GM23338 (cell line): ENCODE results near the gene RXRA. TPM values are rescaled to one million over a fixed set of nuclear protein-coding genes. Genes with fewer than 3 reads are reported as not detected.

Source experiments
- ATAC-seq: fragments of 200-7000 bp; cut with Tn5 transposase; 3 replicates; pipeline ENCODE4 v1.9.1; 2020
- DNase-seq: peaks from one replicate; pipeline ENCODE4 v3.0.0-alpha.2; 2015; ENCODE audit warnings: low spot score
- H2AFZ ChIP-seq: fragments of 200-600 bp; sonication (generic); 2 replicates; pipeline ENCODE4 v1.8.0; 2016; ENCODE audit warnings: antibody characterized with exemption, mild to moderate bottlenecking, moderate library complexity
- H3F3A ChIP-seq: fragments of 200-600 bp; sonication (generic); replicated peaks from 2 replicates; pipeline ENCODE4 v1.8.0; 2017; ENCODE audit warnings: antibody characterized with exemption, mixed run types, low read depth
- H3K27ac ChIP-seq: fragments of 200-600 bp; sonication (generic); 2 replicates; pipeline ENCODE4 v1.6.1; 2016; ENCODE audit warnings: low read depth
- H3K27me3 ChIP-seq: fragments of 200-600 bp; sonication (generic); 2 replicates; pipeline ENCODE4 v1.8.0; 2016; ENCODE audit warnings: mild to moderate bottlenecking, mixed run types, moderate library complexity; ENCODE audit not compliant: insufficient read depth
- H3K36me3 ChIP-seq: fragments of 200-600 bp; sonication (generic); 2 replicates; pipeline ENCODE4 v1.8.0; 2016; ENCODE audit warnings: mild to moderate bottlenecking; ENCODE audit not compliant: insufficient read depth
- H3K4me1 ChIP-seq: fragments of 200-600 bp; sonication (generic); 2 replicates; pipeline ENCODE4 v1.8.0; 2016; ENCODE audit warnings: mild to moderate bottlenecking, moderate library complexity; ENCODE audit not compliant: insufficient read depth
- H3K4me2 ChIP-seq: fragments of 200-600 bp; sonication (generic); 2 replicates; pipeline ENCODE4 v1.7.1; 2017; ENCODE audit warnings: mixed run types
- H3K4me3 ChIP-seq: fragments of 200-600 bp; sonication (generic); 2 replicates; pipeline ENCODE4 v1.6.1; 2016; ENCODE audit warnings: mixed run types
- H3K79me2 ChIP-seq: fragments of 200-600 bp; sonication (generic); replicated peaks from 2 replicates; pipeline ENCODE4 v1.8.0; 2017; ENCODE audit warnings: mild to moderate bottlenecking; ENCODE audit not compliant: insufficient read depth
- H3K9me2 ChIP-seq: fragments of 200-600 bp; sonication (generic); 2 replicates; pipeline ENCODE4 v1.8.0; 2017; ENCODE audit not compliant: insufficient read depth
- H4K20me1 ChIP-seq: fragments of 200-600 bp; sonication (generic); replicated peaks from 2 replicates; pipeline ENCODE4 v1.8.0; 2017; ENCODE audit warnings: mild to moderate bottlenecking; ENCODE audit not compliant: insufficient read depth
- H3K27ac Mint-ChIP-seq: 2 replicates; pipeline ENCODE4 v1.8.0; 2020; ENCODE audit warnings: inconsistent platforms, mild to moderate bottlenecking, moderate library complexity, mixed read lengths
- H3K27me3 Mint-ChIP-seq: 3 replicates; pipeline ENCODE4 v1.8.0; 2022; ENCODE audit warnings: low read depth, mild to moderate bottlenecking, moderate library complexity, mixed read lengths, inconsistent platforms; ENCODE audit not compliant: insufficient read depth, poor library complexity
- H3K36me3 Mint-ChIP-seq: 3 replicates; pipeline ENCODE4 v1.8.0; 2021; ENCODE audit warnings: low read depth, mild to moderate bottlenecking, inconsistent platforms, moderate library complexity, mixed read lengths
- H3K4me1 Mint-ChIP-seq: 3 replicates; pipeline ENCODE4 v1.8.0; 2020; ENCODE audit warnings: mild to moderate bottlenecking, inconsistent platforms, mixed read lengths
- H3K4me3 Mint-ChIP-seq: 3 replicates; pipeline ENCODE4 v1.8.0; 2021; ENCODE audit warnings: moderate library complexity, mild to moderate bottlenecking, inconsistent platforms, mixed read lengths
- H3K9me3 Mint-ChIP-seq: 3 replicates; pipeline ENCODE4 v1.8.0; 2020; ENCODE audit warnings: moderate library complexity, mild to moderate bottlenecking, inconsistent platforms, mixed read lengths
- EZH2phosphoT487 ChIP-seq: fragments of 200-600 bp; sonication (generic); IDR thresholded peaks from one replicate; pipeline ENCODE4 v1.8.1; 2018; ENCODE audit warnings: antibody characterized with exemption; ENCODE audit not compliant: unreplicated experiment
- JUNB ChIP-seq: IDR thresholded peaks from one replicate; pipeline ENCODE4 v1.6.1; 2016; ENCODE audit warnings: antibody characterized with exemption; ENCODE audit not compliant: unreplicated experiment
- NANOG ChIP-seq: IDR thresholded peaks from 2 replicates; pipeline ENCODE4 v1.6.1; 2016; ENCODE audit warnings: antibody characterized with exemption, borderline replicate concordance
- STAT1 ChIP-seq: IDR thresholded peaks from one replicate; pipeline ENCODE4 v1.6.1; 2016; ENCODE audit warnings: antibody characterized with exemption; ENCODE audit not compliant: unreplicated experiment
- ZNF114 ChIP-seq: fragments of 250-450 bp; sonication (Bioruptor Pico); IDR thresholded peaks from 2 replicates; pipeline ENCODE4 v1.5.0; 2020; ENCODE audit warnings: mild to moderate bottlenecking, moderate library complexity
- ZNF462 ChIP-seq: fragments of 250-450 bp; sonication (Bioruptor Pico); IDR thresholded peaks from 2 replicates; pipeline ENCODE4 v1.5.0; 2020; ENCODE audit warnings: mild to moderate bottlenecking, moderate library complexity
- polyA plus RNA-seq: library from polyadenylated mRNA; unstranded; fragments of >200 nt; fragmentation: Nextera tagmentation; extraction: Ambion mirVana; gene quantifications from 2 replicates; pipeline ENCODE4 v1.2.1, GENCODE V29; 2016
- total RNA-seq: library from RNA; depleted of rRNA; stranded (reverse); fragments of >200 nt; shearing (Covaris generic); gene quantifications from 2 replicates; pipeline ENCODE4 v1.2.3, GENCODE V29; 2014
- TF ChIP-seq, protein P1 (sequence below), 2 experiments: fragments of 200-600 bp in 1 of 2; sonication (generic) in 1 of 2; conservative IDR thresholded peaks; 2 replicates each; pipeline versions ENCODE4 v1.5.1 to v1.6.1; 2016 to 2017; ENCODE audit warnings: antibody characterized with exemption in 2 of 2, low read depth in 2 of 2, mild to moderate bottlenecking in 2 of 2, moderate library complexity in 1 of 2

Gene RXRA
- total and polyA plus RNA-seq, 2 experiments from 2014 or later = 4.9 to 17.9 TPM

GRCh38 chr9:134340475-134341160, 14.4 kb downstream of the RXRA start (continued):
- no peak for TF ChIP-seq ZNF114 (CRISPR knock-in tag)
- no peak for TF ChIP-seq ZNF462 (CRISPR knock-in tag)
- no peak for TF ChIP-seq JUNB
- TF ChIP-seq NANOG = no peak
- TF ChIP-seq STAT1 = no peak

DNA sequence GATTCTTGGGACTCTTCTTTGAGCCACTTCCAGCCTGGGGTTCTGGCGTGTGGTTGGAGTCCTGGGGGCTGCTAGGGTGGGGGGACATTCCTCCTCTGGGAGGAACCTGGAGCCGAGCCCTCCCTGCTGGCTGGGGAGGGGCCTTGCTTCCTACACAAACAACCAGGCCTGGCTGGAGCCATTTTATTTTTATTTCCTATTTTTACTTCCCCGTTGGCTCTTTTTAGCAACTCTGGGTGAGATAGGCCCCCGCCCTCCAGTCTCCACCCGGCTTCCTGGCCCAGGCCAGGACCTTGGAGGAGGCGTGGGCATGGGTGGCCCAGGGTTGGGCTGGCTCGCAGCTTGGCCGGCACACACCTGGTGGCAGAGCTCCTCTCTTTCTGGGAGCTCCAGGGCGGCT, 15.1 kb downstream of the RXRA start:
- no peak for DNase-seq
- no peaks in the 10 kb centered on the region for H3K9me3 Mint-ChIP-seq
- H3K4me3 ChIP-seq = no peak overlapping the region
- H3K9me2 ChIP-seq = no peaks in the 10 kb centered on the region
- H3K4me3 Mint-ChIP-seq = no peak overlapping the region
- H4K20me1 ChIP-seq = 0 out of 2 replicates have a peak, but pooled peaks cover 7% of the 10 kb centered on the region
- no peaks in the 10 kb centered on the region for H3K4me1 ChIP-seq
- no peak overlapping the region for H3K27ac Mint-ChIP-seq
- H3K36me3 ChIP-seq = no peaks in the 10 kb centered on the region
- H3K79me2 ChIP-seq = peaks cover 80% of the 10 kb centered on the region
- no peak overlapping the region for H3K4me2 ChIP-seq
- H3K27ac ChIP-seq = no peak overlapping the region
- H3K4me1 Mint-ChIP-seq = peaks cover 16% of the 10 kb centered on the region; the same call in 2 of the 3 replicates
- H2AFZ ChIP-seq = no peak overlapping the region
- H3K36me3 Mint-ChIP-seq = no peaks in the 10 kb centered on the region
- H3K27me3 ChIP-seq = no peaks in the 10 kb centered on the region
- ATAC-seq = no peak
- H3F3A ChIP-seq = no peaks in the 10 kb centered on the region
- peaks cover 6% of the 10 kb centered on the region for H3K27me3 Mint-ChIP-seq
- TF ChIP-seq ZNF462 (CRISPR knock-in tag) = no peak
- TF ChIP-seq ZNF114 (CRISPR knock-in tag) = no peak
- TF ChIP-seq EZH2phosphoT487 = no peak
- TF ChIP-seq NANOG = no peak
- TF ChIP-seq, protein P1, sequence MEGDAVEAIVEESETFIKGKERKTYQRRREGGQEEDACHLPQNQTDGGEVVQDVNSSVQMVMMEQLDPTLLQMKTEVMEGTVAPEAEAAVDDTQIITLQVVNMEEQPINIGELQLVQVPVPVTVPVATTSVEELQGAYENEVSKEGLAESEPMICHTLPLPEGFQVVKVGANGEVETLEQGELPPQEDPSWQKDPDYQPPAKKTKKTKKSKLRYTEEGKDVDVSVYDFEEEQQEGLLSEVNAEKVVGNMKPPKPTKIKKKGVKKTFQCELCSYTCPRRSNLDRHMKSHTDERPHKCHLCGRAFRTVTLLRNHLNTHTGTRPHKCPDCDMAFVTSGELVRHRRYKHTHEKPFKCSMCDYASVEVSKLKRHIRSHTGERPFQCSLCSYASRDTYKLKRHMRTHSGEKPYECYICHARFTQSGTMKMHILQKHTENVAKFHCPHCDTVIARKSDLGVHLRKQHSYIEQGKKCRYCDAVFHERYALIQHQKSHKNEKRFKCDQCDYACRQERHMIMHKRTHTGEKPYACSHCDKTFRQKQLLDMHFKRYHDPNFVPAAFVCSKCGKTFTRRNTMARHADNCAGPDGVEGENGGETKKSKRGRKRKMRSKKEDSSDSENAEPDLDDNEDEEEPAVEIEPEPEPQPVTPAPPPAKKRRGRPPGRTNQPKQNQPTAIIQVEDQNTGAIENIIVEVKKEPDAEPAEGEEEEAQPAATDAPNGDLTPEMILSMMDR (conservative IDR thresholded peaks at IDR 0.05; ENCODE audit: low read depth in 2 of 2) = no peak
- no peak for TF ChIP-seq JUNB
